ENCODE results near the gene PITPNC1.
"Not testable (repeated sequence)": the region's sequence is repeated elsewhere in the genome, so short reads cannot be mapped to it uniquely, and the experiment has no call there.

PITPNC1 gene

GRCh38 chr17:67376737-67377487 lies at the start of gene PITPNC1:
Gene PITPNC1 (plus strand): TSS chr17:67377281.
- DNase-seq (ENCODE audit: low read depth, low spot score), result peak; percentile 95

- DNase-seq (ENCODE audit: low read depth, low spot score), result no peak
These were observed 49.1 kb upstream of the PITPNC1 start for GRCh38 chr17:67328026-67328425.

GRCh38 chr17:67331381-67332161 lies 45.5 kb upstream of the PITPNC1 start:
- not testable (repeated sequence) for DNase-seq (ENCODE audit: low read depth, low spot score)

GRCh38 chr17:67332162-67332508 lies 44.9 kb upstream of the PITPNC1 start:
- DNase-seq (ENCODE audit: low read depth, low spot score), result not testable (repeated sequence)

- no peak for DNase-seq (ENCODE audit: low read depth, low spot score)
These were observed 41.7 kb upstream of the PITPNC1 start for GRCh38 chr17:67335245-67335835.

GRCh38 chr17:67336859-67337258 lies 40.2 kb upstream of the PITPNC1 start:
- DNase-seq (ENCODE audit: low read depth, low spot score), result no peak

GRCh38 chr17:67338353-67338752 lies 38.7 kb upstream of the PITPNC1 start:
- DNase-seq (ENCODE audit: low read depth, low spot score), result not testable (repeated sequence)

- DNase-seq (ENCODE audit: low read depth, low spot score), result no peak
These were observed 33.8 kb upstream of the PITPNC1 start for GRCh38 chr17:67343237-67343636.

- no peak for DNase-seq (ENCODE audit: low read depth, low spot score)
These were observed 29.3 kb upstream of the PITPNC1 start for GRCh38 chr17:67347826-67348225.

- no peak for DNase-seq (ENCODE audit: low read depth, low spot score)
These were observed 27.7 kb upstream of the PITPNC1 start for GRCh38 chr17:67349420-67349819.

- DNase-seq (ENCODE audit: low read depth, low spot score), result no peak
These were observed 23.9 kb upstream of the PITPNC1 start for GRCh38 chr17:67353161-67353560.

GRCh38 chr17:67353929-67354574 lies 23.0 kb upstream of the PITPNC1 start:
- no peak for DNase-seq (ENCODE audit: low read depth, low spot score)

GRCh38 chr17:67358612-67359011 lies 18.5 kb upstream of the PITPNC1 start:
- no peak for DNase-seq (ENCODE audit: low read depth, low spot score)

- peak; percentile 30 for DNase-seq (ENCODE audit: low read depth, low spot score)
These were observed 16.9 kb upstream of the PITPNC1 start for GRCh38 chr17:67359960-67360791.

GRCh38 chr17:67360880-67361279 lies 16.2 kb upstream of the PITPNC1 start:
- DNase-seq (ENCODE audit: low read depth, low spot score), result peak; percentile 22

- DNase-seq (ENCODE audit: low read depth, low spot score), result no peak
These were observed 14.9 kb upstream of the PITPNC1 start for GRCh38 chr17:67362173-67362572.

GRCh38 chr17:67364847-67365737 lies 12.0 kb upstream of the PITPNC1 start:
- DNase-seq (ENCODE audit: low read depth, low spot score), result no peak

- peak; percentile 57 for DNase-seq (ENCODE audit: low read depth, low spot score)
These were observed 11.3 kb upstream of the PITPNC1 start for GRCh38 chr17:67365738-67366192.

- peak; percentile 96 for DNase-seq (ENCODE audit: low read depth, low spot score)
These were observed 10.6 kb upstream of the PITPNC1 start, which contains the start of gene PSMD12 for GRCh38 chr17:67366193-67367157. Gene PSMD12 (minus strand): TSS chr17:67366577. CDS start chr17:67366519, 58 bp downstream.

All from astrocyte of the hippocampus (primary cell).